ENCODE results near the gene ARL13B. TPM values are rescaled to one million over a fixed set of nuclear protein-coding genes. Genes with fewer than 3 reads are reported as not detected.

The ARL13B gene
- polyA plus RNA-seq, 1 experiment, result 6.3 TPM

GRCh38 chr3:93988283-93988682, 8.3 kb downstream of the ARL13B start:
- ChIA-PET POLR2A (interaction anchor here (1.4 kb wide), 1 partner anchor 9 kb away, joined by 12 read pairs; the partner anchor contains the start of gene ARL13B), CTCF (interaction anchor here (0.9 to 1.7 kb wide), 3 partner anchors 15 to 81 kb away, joined by 3 to 11 read pairs (median 6); no protein-coding TSS in a partner anchor)
- no peak overlapping the region for H3K27ac ChIP-seq (ENCODE audit: low read depth, low read length)
- no peaks in the 10 kb centered on the region for H3K9me3 ChIP-seq (ENCODE audit: control insufficient read depth, insufficient read depth, low read length)
- no peak overlapping the region for H3K4me3 ChIP-seq (ENCODE audit: low read depth, low read length)
- no peaks in the 10 kb centered on the region for H3K27me3 ChIP-seq (ENCODE audit: control insufficient read depth, insufficient read depth, low read length)
- TF ChIP-seq, protein P1, sequence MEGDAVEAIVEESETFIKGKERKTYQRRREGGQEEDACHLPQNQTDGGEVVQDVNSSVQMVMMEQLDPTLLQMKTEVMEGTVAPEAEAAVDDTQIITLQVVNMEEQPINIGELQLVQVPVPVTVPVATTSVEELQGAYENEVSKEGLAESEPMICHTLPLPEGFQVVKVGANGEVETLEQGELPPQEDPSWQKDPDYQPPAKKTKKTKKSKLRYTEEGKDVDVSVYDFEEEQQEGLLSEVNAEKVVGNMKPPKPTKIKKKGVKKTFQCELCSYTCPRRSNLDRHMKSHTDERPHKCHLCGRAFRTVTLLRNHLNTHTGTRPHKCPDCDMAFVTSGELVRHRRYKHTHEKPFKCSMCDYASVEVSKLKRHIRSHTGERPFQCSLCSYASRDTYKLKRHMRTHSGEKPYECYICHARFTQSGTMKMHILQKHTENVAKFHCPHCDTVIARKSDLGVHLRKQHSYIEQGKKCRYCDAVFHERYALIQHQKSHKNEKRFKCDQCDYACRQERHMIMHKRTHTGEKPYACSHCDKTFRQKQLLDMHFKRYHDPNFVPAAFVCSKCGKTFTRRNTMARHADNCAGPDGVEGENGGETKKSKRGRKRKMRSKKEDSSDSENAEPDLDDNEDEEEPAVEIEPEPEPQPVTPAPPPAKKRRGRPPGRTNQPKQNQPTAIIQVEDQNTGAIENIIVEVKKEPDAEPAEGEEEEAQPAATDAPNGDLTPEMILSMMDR (IDR thresholded peaks at IDR 0.05; ENCODE audit: low read depth, low read length), result no peak
- DNase-seq (ENCODE audit: low read depth, low spot score), result no peak

DNA sequence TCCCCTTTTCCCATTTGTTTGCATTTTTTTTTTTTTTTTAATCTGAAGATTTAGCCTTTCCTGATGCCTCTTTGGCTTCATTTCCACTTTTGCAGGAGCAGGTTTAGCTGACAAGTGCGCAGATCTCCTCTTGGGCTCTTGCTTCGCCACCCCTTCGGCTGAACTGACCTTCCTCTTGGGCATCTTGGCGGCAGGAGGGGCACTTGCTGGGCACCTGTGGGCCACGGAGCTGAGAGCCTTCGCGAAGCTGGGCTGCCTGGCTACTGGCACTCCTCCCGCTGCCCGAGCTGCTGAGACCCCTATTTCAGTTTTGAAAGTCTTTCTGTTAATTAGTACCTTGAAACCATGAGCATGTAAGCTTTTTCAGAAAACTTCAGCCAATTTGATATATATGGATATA, 8.8 kb downstream of the ARL13B start:
- CTCF ChIA-PET, result interaction anchor here (0.9 to 1.7 kb wide), 3 partner anchors 14 to 81 kb away, joined by 3 to 11 read pairs (median 6); no protein-coding TSS in a partner anchor

DNA sequence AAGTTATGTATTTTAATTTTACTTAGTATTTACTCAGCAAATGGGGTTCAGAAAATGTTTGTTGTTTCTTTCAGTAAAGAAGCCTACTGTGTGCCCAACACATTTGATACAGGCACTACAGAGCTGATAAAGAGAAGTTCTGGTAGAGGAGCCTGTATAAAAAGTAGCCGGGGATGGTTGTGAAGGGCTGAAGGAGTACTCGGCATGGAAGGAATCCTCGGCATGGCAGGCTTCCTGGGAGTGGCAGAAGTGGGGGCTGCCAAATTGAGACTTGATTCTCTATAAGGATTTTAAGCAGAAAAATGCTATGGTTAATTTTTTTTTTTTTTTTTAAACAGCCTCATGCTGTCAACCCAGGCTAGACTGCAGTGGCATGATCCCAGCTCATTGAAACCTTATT, 9.3 kb downstream of the ARL13B start:
- Histone ChIP-seq H3K27ac (ENCODE audit: low read depth, low read length) (no peak overlapping the region), H3K4me3 (ENCODE audit: low read depth, low read length) (no peak overlapping the region), H3K27me3 (ENCODE audit: control insufficient read depth, insufficient read depth, low read length) (no peaks in the 10 kb centered on the region), H3K9me3 (ENCODE audit: control insufficient read depth, insufficient read depth, low read length) (no peaks in the 10 kb centered on the region)
- TF ChIP-seq, protein P1 (IDR thresholded peaks at IDR 0.05; ENCODE audit: low read depth, low read length), result no peak
- no peak for DNase-seq (ENCODE audit: low read depth, low spot score)
- ChIA-PET POLR2A (interaction anchor here (0.7 kb wide), 1 partner anchor 13 kb away, joined by 7 read pairs; no protein-coding TSS in a partner anchor), CTCF (interaction anchor here (0.9 to 1.7 kb wide), 4 partner anchors 14 to 80 kb away, joined by 3 to 11 read pairs (median 4); no protein-coding TSS in a partner anchor)

More for the DNA sequence above, 8.8 kb downstream of the ARL13B start:
- no peak for DNase-seq (ENCODE audit: low read depth, low spot score)
- Histone ChIP-seq H3K9me3 (ENCODE audit: control insufficient read depth, insufficient read depth, low read length) (no peaks in the 10 kb centered on the region), H3K27me3 (ENCODE audit: control insufficient read depth, insufficient read depth, low read length) (no peaks in the 10 kb centered on the region), H3K27ac (ENCODE audit: low read depth, low read length) (no peak overlapping the region), H3K4me3 (ENCODE audit: low read depth, low read length) (no peak overlapping the region)
- TF ChIP-seq, protein P1 (IDR thresholded peaks at IDR 0.05; ENCODE audit: low read depth, low read length), result no peak
- POLR2A ChIA-PET, result interaction anchor here (0.7 to 1.4 kb wide), 2 partner anchors 9 to 14 kb away, joined by 7 to 12 read pairs; partner anchors contain the start of gene ARL13B

- ChIA-PET POLR2A (no interaction called here), CTCF (interaction anchor here (0.8 kb wide), 1 partner anchor 78 kb away, joined by 4 read pairs; no protein-coding TSS in a partner anchor)
- Histone ChIP-seq H3K4me3 (ENCODE audit: low read depth, low read length) (no peak overlapping the region), H3K27me3 (ENCODE audit: control insufficient read depth, insufficient read depth, low read length) (no peaks in the 10 kb centered on the region), H3K27ac (ENCODE audit: low read depth, low read length) (no peak overlapping the region), H3K9me3 (ENCODE audit: control insufficient read depth, insufficient read depth, low read length) (no peaks in the 10 kb centered on the region)
- TF ChIP-seq, protein P1 (IDR thresholded peaks at IDR 0.05; ENCODE audit: low read depth, low read length), result no peak
- DNase-seq (ENCODE audit: low read depth, low spot score), result no peak
Measured at GRCh38 chr3:93991631-93992030, 11.7 kb downstream of the ARL13B start.

- ChIA-PET POLR2A (no interaction called here), CTCF (interaction anchor here (0.8 kb wide), 1 partner anchor 77 kb away, joined by 4 read pairs; no protein-coding TSS in a partner anchor)
- Histone ChIP-seq H3K27me3 (ENCODE audit: control insufficient read depth, insufficient read depth, low read length) (no peaks in the 10 kb centered on the region), H3K27ac (ENCODE audit: low read depth, low read length) (no peak overlapping the region), H3K4me3 (ENCODE audit: low read depth, low read length) (no peak overlapping the region), H3K9me3 (ENCODE audit: control insufficient read depth, insufficient read depth, low read length) (no peaks in the 10 kb centered on the region)
- no peak for DNase-seq (ENCODE audit: low read depth, low spot score)
- TF ChIP-seq, protein P1 (IDR thresholded peaks at IDR 0.05; ENCODE audit: low read depth, low read length), result no peak
Measured at GRCh38 chr3:93992207-93992606, 12.3 kb downstream of the ARL13B start.

All from AG04450 (cell line).